HG03064 (cell line): ENCODE data around the gene MARCHF5.
"Not testable (repeated sequence)": the region's sequence is repeated elsewhere in the genome, so short reads cannot be mapped to it uniquely, and the experiment has no call there.

Experiments used
- ATAC-seq: cut with Tn5 transposase; IDR thresholded peaks from one replicate; pipeline ENCODE4 v1.9.1; 2021; ENCODE audit warnings: low read depth; ENCODE audit not compliant: unreplicated experiment

The MARCHF5 gene

GRCh38 chr10:92304061-92304460 lies 13.1 kb downstream of the MARCHF5 start:
- no peak for ATAC-seq

GRCh38 chr10:92305133-92306072 lies 14.4 kb downstream of the MARCHF5 start:
- ATAC-seq: no peak

DNA sequence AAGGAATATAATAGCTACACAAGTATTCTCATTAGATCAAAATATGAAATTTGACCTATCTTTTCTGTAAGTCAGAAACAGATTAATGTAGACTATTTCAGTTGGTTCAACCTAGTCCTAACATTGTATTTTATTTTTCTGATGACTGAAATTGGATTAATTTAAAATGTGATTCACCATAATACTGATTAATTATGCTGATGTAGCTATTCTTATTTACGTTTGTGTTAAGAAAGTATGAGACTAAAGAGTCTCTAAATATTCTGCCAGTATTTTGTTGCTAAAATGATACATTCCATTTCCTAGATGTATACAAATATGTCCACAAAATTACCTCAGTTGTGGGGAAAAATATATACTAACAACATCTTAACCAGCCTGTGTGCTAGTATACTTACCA lies 18.3 kb downstream of the MARCHF5 start:
- ATAC-seq: no peak

DNA sequence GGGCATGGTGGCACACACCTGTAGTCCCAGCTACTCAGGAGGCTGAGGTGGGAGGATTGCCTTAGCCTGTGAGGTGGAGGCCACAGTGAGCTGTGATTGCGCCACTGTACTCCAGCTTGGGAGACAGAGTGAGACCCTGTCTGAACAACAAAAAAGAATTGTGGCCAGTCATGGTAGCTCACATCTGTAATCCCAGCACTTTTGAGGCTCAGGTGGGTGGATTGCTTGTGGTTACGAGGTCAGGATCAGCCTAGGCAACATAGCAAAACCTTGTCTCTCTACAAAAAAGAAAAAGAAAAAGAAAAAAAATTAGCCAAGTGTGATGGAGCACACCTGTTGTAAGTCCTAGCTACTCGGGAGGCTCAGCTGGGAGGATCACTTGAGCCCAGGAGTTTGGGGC lies 22.8 kb downstream of the MARCHF5 start:
- ATAC-seq: no peak

DNA sequence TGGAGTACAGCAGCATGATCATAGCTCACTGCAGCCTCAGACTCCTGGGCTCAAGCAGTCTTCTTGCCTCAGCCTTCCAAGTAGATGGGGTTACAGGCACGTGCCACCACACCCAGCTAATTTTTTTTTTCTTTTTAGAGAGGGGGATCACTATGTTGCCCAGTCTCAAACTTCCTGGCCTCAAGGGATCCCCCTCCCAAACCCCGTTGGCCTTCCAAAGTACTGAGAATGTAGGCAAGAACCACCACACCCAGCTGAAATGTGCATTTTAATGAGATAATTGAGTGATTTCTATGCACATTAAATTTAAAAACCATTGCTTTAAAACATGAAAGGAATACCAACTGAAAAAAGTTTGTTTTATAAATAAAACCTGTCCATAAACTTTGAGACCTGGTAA lies 25.6 kb downstream of the MARCHF5 start:
- no peak for ATAC-seq

DNA sequence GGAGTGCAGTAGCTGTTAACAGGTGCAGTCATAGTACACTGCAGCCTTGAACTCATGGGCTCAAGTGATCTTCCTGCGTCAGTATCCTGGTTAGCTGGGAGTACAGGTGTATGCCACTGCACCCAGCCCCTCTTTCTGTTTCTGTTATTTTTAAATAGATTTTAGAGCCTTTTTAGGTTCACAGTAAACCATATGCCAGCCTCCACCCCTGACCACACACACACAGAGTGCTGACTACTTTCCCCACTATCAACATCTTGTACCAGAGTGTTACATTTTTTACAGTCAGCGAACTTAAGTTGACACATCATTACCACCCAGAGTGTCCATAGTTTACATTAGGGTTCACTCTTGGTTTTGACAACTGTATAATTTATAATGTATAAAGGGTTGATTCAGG lies 32.1 kb downstream of the MARCHF5 start:
- ATAC-seq: no peak

DNA sequence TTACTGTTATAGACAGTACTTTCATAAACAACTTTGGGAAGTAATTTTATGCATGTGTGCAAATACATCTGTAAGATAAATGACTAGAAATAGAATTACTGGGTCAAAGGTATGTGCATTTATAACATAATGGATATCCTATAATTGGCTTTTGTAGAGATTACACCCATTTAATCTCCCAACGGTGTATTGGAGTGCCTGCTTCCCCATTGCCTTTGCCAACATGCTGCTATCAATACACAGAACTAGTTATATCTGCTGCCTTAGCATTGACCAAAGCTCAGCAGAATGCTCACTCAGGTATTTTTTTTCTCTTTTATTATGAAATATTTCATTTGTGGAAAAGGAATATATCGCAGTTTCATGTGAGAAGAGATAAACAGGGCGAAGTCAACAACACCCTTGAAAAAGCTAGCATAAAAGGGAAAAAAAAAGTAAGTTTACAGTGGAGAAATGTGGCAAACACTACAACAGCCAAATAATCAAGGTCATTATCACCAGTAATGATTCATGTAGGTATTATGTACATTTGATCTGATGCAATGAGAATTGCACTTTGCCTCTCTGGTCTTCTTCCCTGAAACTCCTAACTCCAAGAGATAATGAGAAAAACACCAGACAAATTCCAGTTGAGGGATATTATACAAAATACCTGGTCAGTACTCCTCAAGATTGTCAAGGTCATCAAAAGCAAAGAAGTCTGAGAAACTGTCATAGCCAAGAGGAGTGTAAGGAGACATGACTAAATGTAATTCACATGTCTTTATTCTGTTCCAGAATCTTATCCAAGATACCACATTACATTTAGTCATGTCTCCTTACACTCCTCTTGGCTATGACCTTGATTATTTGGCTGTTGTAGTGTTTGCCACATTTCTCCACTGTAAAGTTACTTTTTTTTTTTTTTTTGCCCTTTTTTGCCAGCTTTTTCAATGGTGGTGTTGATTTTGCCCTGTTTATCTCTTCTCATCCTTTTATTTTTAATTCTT lies 36.8 kb downstream of the MARCHF5 start:
- ATAC-seq: no peak

GRCh38 chr10:92328993-92329392 lies 38.0 kb downstream of the MARCHF5 start:
- no peak for ATAC-seq

DNA sequence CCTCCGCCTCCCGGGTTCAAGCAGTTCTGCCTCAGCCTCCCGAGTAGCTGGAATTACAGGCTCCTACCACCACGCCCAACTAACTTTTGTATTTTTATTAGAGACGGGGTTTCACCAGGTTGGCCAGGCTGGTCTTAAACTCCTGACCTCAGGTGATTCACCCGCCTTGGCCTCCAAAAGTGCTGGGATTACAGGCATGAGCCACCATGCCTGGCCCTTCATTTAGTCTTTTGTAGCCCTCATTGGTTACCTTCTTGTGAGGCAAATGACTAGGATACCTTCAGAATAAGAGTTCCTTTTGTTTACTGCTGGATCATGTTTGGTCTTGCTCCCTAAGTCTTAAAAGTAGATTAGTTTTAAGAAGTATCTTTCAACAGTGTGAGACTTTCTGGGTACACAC lies 39.0 kb downstream of the MARCHF5 start:
- ATAC-seq: not testable (repeated sequence)

GRCh38 chr10:92342796-92343195 lies 51.8 kb downstream of the MARCHF5 start:
- no peak for ATAC-seq

DNA sequence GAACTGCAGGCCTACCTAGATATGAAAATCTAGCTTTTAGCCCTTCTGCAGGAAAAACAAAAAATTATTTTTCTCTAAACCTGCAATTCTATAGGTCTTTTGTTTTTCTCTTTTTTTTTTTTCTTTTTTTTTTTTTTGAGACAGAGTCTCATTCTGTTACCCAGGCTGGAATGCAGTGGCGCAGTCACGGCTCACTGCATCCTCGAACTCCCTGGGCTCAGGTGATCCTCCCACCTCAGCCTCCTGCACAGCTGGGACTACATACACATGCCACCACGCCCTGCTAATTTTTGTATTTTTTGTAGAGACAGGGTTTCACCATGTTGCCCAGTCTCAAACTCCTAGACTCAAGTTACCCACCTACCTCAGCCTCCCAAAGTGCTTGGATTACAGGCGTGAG lies 54.6 kb downstream of the MARCHF5 start:
- not testable (repeated sequence) for ATAC-seq

DNA sequence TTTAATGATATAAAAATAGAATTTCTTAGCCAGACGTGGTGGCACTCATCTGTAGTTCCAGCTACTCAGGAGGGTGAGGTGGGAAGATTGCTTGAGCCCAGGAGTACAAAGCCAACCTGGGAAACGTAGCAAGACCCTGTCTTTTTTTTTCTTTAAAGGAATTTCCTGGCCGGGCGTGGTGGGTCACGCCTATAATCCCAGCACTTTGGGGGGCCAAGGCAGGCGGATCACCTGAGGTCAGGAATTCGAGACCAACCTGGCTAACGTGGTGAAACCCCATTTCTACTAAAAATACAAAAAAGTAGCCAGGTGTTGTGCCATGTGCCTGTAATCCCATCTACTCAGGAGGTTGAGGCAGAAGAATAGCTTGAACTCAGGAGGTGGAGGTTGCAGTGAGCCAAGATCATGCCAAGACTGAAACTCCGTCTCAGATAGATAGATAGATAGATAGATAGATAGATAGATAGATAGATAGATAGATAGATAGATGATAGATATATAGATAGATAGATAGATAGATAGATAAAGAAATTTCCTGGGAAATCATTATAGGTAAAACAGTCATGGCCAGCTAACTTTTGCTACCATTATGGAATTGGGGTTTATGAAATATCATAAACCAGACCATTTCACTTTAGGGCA lies 56.2 kb downstream of the MARCHF5 start:
- not testable (repeated sequence) for ATAC-seq

- no peak for ATAC-seq
Measured at GRCh38 chr10:92350411-92350810, 59.4 kb downstream of the MARCHF5 start.

DNA sequence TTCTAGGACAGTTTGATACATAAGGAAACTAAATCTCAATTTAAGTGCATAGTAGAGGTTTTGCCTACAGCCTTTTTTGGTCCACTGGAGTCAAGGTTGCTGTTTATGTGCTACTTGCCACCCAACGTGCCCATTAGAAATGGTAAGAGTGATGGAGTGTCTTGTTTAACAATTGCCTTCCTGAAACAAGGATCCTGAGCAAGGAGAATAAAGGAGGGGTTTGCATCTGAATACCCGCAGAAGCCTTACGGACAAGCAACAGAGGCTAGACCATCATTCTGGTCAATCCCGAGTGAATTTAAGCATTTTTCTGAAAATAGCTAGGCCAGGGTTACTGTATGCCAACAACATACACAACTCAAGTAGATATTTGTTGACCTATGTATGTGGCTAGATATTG lies 63.6 kb downstream of the MARCHF5 start:
- ATAC-seq: no peak

DNA sequence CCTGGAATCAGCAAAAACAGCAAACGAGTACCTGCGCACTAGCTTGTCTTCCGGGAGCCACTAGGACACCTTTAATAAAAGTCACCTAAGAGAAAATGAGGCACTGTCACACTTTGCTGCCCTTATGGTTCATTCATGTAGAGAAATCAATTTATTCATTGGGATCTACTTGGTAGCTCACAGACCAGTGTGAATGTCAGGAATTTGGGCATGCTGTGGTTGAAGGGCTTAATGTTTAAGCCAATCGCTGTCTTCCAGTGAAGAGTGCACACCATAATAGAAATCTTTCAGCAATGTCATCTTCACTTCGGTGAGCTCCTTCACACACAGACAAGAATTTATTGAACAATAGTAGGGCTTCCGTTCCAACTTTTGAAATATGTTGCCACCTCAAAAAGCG lies 65.1 kb downstream of the MARCHF5 start:
- no peak for ATAC-seq

- no peak for ATAC-seq
Measured at GRCh38 chr10:92363498-92363897, 72.5 kb downstream of the MARCHF5 start.

GRCh38 chr10:92366412-92367021 lies 75.5 kb downstream of the MARCHF5 start:
- ATAC-seq: no peak

DNA sequence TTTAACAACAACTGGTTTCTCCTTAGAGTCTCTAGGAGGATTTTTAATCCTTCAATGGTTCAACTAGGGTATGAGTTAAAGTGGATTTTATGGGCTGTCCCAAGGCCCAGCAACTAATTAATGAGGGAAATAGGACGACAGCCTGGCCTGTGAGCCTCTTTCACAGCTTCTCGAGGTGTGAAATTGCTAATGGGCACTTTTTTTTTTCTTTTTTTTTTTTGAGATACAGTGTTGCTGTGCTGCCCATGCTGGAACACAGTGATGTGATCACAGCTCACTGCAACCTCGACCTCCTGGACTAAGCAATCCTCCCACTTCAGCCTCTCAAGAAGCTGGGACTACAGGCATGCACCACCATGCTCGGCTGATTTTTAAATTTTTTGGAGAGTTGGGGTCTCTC lies 87.0 kb downstream of the MARCHF5 start:
- ATAC-seq: no peak

DNA sequence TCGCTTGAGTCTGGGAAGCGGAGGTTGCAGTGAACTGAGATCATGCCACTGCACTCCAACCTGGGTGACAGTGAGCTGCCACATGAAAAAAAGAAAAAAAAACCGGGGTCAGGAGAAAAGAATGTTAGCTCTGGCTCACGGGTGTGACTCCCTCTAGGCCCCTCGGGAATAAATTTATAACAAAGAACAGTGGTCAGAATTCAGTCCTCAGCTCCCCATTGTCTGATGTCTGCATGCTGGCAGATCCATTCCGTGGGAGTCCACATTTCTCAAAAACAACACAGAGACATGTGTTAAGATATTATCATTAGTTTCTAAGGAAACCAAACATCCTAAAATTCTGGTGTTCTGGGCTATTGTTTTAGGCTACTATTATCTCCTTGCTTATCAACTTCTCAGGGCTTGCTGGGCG lies 90.6 kb downstream of the MARCHF5 start:
- no peak for ATAC-seq

DNA sequence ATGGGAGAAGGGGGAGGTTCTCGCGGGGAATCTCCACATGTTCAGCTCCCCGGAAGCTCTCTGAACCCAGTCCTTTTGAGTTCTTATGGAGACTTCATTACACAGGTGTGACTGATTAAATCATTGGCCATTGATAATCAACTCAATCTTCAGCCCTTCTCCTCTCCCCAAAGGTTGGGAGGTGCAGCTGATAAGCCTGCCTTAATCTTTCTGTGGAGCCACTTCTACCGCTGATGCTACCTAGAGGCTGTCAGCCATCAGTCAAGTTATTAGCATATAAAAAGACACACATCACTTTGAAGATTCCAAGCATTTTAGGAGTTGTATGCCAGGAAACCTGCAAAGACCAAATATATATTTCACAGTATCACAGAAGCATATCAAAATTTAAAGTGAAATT lies 91.7 kb downstream of the MARCHF5 start:
- ATAC-seq: no peak
